CD4-positive, alpha-beta T cell (primary cell): Measurements from ENCODE around the gene NFAM1. TPM values are rescaled to one million over a fixed set of nuclear protein-coding genes. Genes with fewer than 3 reads are reported as not detected.

Experiments used
- ATAC-seq: fragments of 200-7000 bp; cut with Tn5 transposase; one replicate; pipeline ENCODE4 v1.10.0; 2022; ENCODE audit warnings: mild to moderate bottlenecking; ENCODE audit not compliant: poor library complexity
- CTCF ChIA-PET: fragments of 350-600 bp; sonication (Branson Sonifier 250); formaldehyde crosslinking; loops from one replicate; lab custom pipeline; 2021; ENCODE audit warnings: antibody characterized with exemption, inconsistent platforms; lab: Charles Lee
- POLR2A ChIA-PET: fragments of 350-600 bp; sonication (Branson Sonifier 250); formaldehyde crosslinking; loops from one replicate; lab custom pipeline; 2021; ENCODE audit warnings: antibody characterized with exemption, inconsistent platforms; lab: Charles Lee
- DNase-seq, 14 experiments: peaks; one replicate each; pipeline ENCODE4 v3.0.0-alpha.2; 2013 to 2020; ENCODE audit warnings: mixed read lengths in 2 of 14
- H3K27ac ChIP-seq, 2 donors: one replicate each; pipeline versions ENCODE4 v1.5.1 to v1.7.0; 2013; ENCODE audit warnings: low read length in 2 of 2, low read depth in 1 of 2, mild to moderate bottlenecking in 1 of 2
- H3K27me3 ChIP-seq, 2 experiments: 1 replicate in 1 of 2; 2 replicates in 1 of 2; pipeline versions ENCODE4 v1.6.1 to v1.7.0; 2013; ENCODE audit warnings: low read length in 2 of 2, control low read depth in 1 of 2, mild to moderate bottlenecking in 1 of 2, moderate library complexity in 1 of 2; ENCODE audit not compliant: insufficient read depth in 2 of 2, control insufficient read depth in 1 of 2
- H3K36me3 ChIP-seq: one replicate; pipeline ENCODE4 v1.6.1; 2013; ENCODE audit warnings: low read length, control low read depth; ENCODE audit not compliant: insufficient read depth
- H3K4me1 ChIP-seq: one replicate; pipeline ENCODE4 v1.6.1; 2013; ENCODE audit warnings: low read length, control low read depth; ENCODE audit not compliant: insufficient read depth
- H3K4me3 ChIP-seq: one replicate; pipeline ENCODE4 v1.5.1; 2013; ENCODE audit warnings: mild to moderate bottlenecking, low read length, moderate library complexity
- H3K9me3 ChIP-seq, 2 experiments: 1 replicate in 1 of 2; 2 replicates in 1 of 2; pipeline versions ENCODE4 v1.6.1 to v1.7.0; 2013; ENCODE audit warnings: low read length in 2 of 2, mild to moderate bottlenecking in 2 of 2, control low read depth in 1 of 2, moderate library complexity in 1 of 2; ENCODE audit not compliant: control insufficient read depth in 1 of 2, insufficient read depth in 1 of 2
- H3K27ac Mint-ChIP-seq: one replicate; pipeline ENCODE4 v1.8.0; 2020; ENCODE audit warnings: mixed read lengths
- H3K27me3 Mint-ChIP-seq: one replicate; pipeline ENCODE4 v1.8.0; 2021; ENCODE audit warnings: mixed read lengths
- H3K36me3 Mint-ChIP-seq: one replicate; pipeline ENCODE4 v1.8.0; 2021; ENCODE audit warnings: low read depth, mixed read lengths
- H3K4me1 Mint-ChIP-seq: one replicate; pipeline ENCODE4 v1.8.0; 2021; ENCODE audit warnings: low read depth, mixed read lengths
- H3K4me3 Mint-ChIP-seq: one replicate; pipeline ENCODE4 v1.8.0; 2020; ENCODE audit warnings: mild to moderate bottlenecking, mixed read lengths
- H3K9me3 Mint-ChIP-seq: one replicate; pipeline ENCODE4 v1.8.0; 2020; ENCODE audit warnings: mixed read lengths
- CTCF ChIP-seq: fragments of 200-600 bp; IDR thresholded peaks from one replicate; pipeline ENCODE4 v1.8.0; 2022; ENCODE audit warnings: antibody characterized with exemption, mild to moderate bottlenecking
- intact Hi-C, 2 experiments: fragments of 100-400 bp; cut with DNase I in 1 of 2; cut with micrococcal nuclease in 1 of 2; formaldehyde crosslinking; loops; one replicate each; pipeline versions ENCODE4 v1.15.1 to v1.9.0; 2023 to 2025; cut with DNase I, micrococcal nuclease
- total RNA-seq, 174 experiments: library from RNA in 2 of 174; stranded (reverse) in 2 of 174; gene quantifications; one replicate each; pipeline ENCODE4 v1.2.3 and lab custom pipeline; 2021 to 2026

The NFAM1 gene
- total RNA-seq, 2 experiments from 2014 or later: 0.34 to 0.38 TPM

GRCh38 chr22:42401535-42402334 is 30.5 kb downstream of the NFAM1 start:
- DNase-seq: no peak
- no peaks in the 10 kb centered on the region for H3K27me3 ChIP-seq
- no peak for TF ChIP-seq CTCF

GRCh38 chr22:42400811-42401534 is 31.2 kb downstream of the NFAM1 start:
- no peak overlapping the region for H3K27ac ChIP-seq
- no peaks in the 10 kb centered on the region for H3K36me3 ChIP-seq
- no peaks in the 10 kb centered on the region for H3K9me3 ChIP-seq
- intact Hi-C loops: no loop called here
- TF ChIP-seq CTCF: no peak
- Mint-ChIP-seq H3K36me3 (no peaks in the 10 kb centered on the region), H3K9me3 (no peaks in the 10 kb centered on the region), H3K27ac (no peak overlapping the region), H3K4me1 (peaks cover 5% of the 10 kb centered on the region), H3K4me3 (no peak overlapping the region), H3K27me3 (no peaks in the 10 kb centered on the region)
- no peaks in the 10 kb centered on the region for H3K27me3 ChIP-seq
- peaks cover 16% of the 10 kb centered on the region for H3K4me1 ChIP-seq
- POLR2A ChIA-PET: no interaction called here
- CTCF ChIA-PET: no interaction called here
- no peak overlapping the region for H3K4me3 ChIP-seq
- DNase-seq (no peak), ATAC-seq (no peak)

More at GRCh38 chr22:42401535-42402334, 30.5 kb downstream of the NFAM1 start:
- Histone ChIP-seq H3K9me3 (no peaks in the 10 kb centered on the region), H3K27ac (no peak overlapping the region), H3K4me1 (peaks cover 13% of the 10 kb centered on the region), H3K4me3 (no peak overlapping the region), H3K36me3 (no peaks in the 10 kb centered on the region)
- intact Hi-C loops: no loop called here
- ATAC-seq: no peak
- no peak overlapping the region for H3K4me3 Mint-ChIP-seq
- no peaks in the 10 kb centered on the region for H3K27me3 Mint-ChIP-seq
- H3K4me1 Mint-ChIP-seq: no peaks in the 10 kb centered on the region
- ChIA-PET POLR2A (no interaction called here), CTCF (interaction anchor here (0.5 kb wide), 1 partner anchor 235 kb away, joined by 3 read pairs; no protein-coding TSS in a partner anchor)
- H3K36me3 Mint-ChIP-seq: no peaks in the 10 kb centered on the region
- H3K27ac Mint-ChIP-seq: no peak overlapping the region
- no peaks in the 10 kb centered on the region for H3K9me3 Mint-ChIP-seq

GRCh38 chr22:42399315-42400271 is 32.6 kb downstream of the NFAM1 start:
- H3K9me3 ChIP-seq: no peaks in the 10 kb centered on the region
- no peak overlapping the region for H3K27ac ChIP-seq
- no peak for TF ChIP-seq CTCF
- no peaks in the 10 kb centered on the region for H3K27me3 ChIP-seq
- DNase-seq (peak in 2 of 14 experiments; percentile 11 to 13), ATAC-seq (no peak)
- CTCF ChIA-PET: interaction anchor here (0.5 kb wide), 1 partner anchor 462 kb away, joined by 3 read pairs; no protein-coding TSS in a partner anchor
- Mint-ChIP-seq H3K27me3 (no peaks in the 10 kb centered on the region), H3K27ac (no peak overlapping the region), H3K4me1 (peaks cover 5% of the 10 kb centered on the region), H3K4me3 (no peak overlapping the region), H3K9me3 (no peaks in the 10 kb centered on the region), H3K36me3 (no peaks in the 10 kb centered on the region)
- intact Hi-C loops: no loop called here
- H3K36me3 ChIP-seq: no peaks in the 10 kb centered on the region
- no peak overlapping the region for H3K4me3 ChIP-seq
- H3K4me1 ChIP-seq: peaks cover 16% of the 10 kb centered on the region
- POLR2A ChIA-PET: no interaction called here
